GM12892 (cell line): Measurements from ENCODE around the gene MX1.

Experiments
- POLR2AphosphoS5 ChIP-seq: IDR thresholded peaks from 2 replicates; pipeline ENCODE4 v1.6.1; 2011; ENCODE audit warnings: low read depth, low read length, control low read depth
- TAF1 ChIP-seq: IDR thresholded peaks from 2 replicates; pipeline ENCODE4 v1.6.1; 2011; ENCODE audit warnings: low read depth, mild to moderate bottlenecking, control low read depth, low read length, borderline replicate concordance

- TF ChIP-seq TAF1 (no peak), POLR2AphosphoS5 (no peak)
Observed at GRCh38 chr21:41500931-41501381, 74.9 kb downstream of the MX1 start.
